LNCaP clone FGC (cell line): ENCODE results near the gene DUOX2.

Source experiments
- DNase-seq: peaks from one replicate; pipeline ENCODE4 v3.0.0-alpha.2; 2011; ENCODE audit warnings: low read depth
- H3K4me3 ChIP-seq: 2 replicates; pipeline ENCODE4 v1.5.1; 2011; ENCODE audit warnings: mild to moderate bottlenecking, low read depth, low read length, control low read depth
- TF ChIP-seq, protein P1 (sequence below): IDR thresholded peaks from 2 replicates; pipeline ENCODE4 v1.5.1; 2012; ENCODE audit warnings: mild to moderate bottlenecking; ENCODE audit not compliant: control insufficient read depth, insufficient read depth; ENCODE audit errors: extremely low read depth

DUOX2 gene

DNA sequence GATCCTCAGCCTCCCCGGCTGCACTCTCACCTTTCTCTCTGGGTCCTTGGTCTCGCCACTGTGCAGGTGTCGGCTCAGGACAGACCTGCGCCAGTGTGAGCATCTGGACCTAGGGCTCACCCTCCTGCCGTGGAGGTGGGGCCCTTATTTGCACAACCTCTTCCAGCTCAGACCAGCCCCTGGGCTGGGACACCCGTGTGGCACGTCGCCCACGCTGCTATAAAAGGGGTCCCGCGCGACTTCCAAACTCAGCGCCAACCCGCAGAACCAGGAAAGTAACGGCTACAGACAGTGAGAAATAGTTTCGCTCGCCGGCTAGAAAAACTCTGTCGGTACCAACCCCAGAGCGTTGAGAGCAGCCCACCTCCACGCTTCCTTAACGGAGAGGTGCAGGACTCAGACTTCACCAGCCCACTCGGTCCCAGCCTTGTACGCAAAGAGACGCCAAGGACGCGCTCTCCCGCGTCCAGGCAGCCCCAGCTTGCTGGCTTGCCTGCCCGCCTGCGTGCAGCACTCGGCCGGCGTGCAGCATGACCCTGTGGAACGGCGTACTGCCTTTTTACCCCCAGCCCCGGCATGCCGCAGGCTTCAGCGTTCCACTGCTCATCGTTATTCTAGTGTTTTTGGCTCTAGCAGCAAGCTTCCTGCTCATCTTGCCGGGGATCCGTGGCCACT lies at the start of gene DUOX2, which contains the start of gene DUOXA2:
Gene DUOX2 (minus strand): TSS at position 97 of the 675 bp plus-strand sequence. CDS start 761 bp downstream, outside the sequence.
Gene DUOXA2 (plus strand): TSS at position 251 of the 675 bp plus-strand sequence. CDS start 280 bp downstream, at position 531.
- DNase-seq: no peak
- no peak within 1 kb of the TSS for H3K4me3 ChIP-seq
- TF ChIP-seq, protein P1, sequence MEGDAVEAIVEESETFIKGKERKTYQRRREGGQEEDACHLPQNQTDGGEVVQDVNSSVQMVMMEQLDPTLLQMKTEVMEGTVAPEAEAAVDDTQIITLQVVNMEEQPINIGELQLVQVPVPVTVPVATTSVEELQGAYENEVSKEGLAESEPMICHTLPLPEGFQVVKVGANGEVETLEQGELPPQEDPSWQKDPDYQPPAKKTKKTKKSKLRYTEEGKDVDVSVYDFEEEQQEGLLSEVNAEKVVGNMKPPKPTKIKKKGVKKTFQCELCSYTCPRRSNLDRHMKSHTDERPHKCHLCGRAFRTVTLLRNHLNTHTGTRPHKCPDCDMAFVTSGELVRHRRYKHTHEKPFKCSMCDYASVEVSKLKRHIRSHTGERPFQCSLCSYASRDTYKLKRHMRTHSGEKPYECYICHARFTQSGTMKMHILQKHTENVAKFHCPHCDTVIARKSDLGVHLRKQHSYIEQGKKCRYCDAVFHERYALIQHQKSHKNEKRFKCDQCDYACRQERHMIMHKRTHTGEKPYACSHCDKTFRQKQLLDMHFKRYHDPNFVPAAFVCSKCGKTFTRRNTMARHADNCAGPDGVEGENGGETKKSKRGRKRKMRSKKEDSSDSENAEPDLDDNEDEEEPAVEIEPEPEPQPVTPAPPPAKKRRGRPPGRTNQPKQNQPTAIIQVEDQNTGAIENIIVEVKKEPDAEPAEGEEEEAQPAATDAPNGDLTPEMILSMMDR: no peak

DNA sequence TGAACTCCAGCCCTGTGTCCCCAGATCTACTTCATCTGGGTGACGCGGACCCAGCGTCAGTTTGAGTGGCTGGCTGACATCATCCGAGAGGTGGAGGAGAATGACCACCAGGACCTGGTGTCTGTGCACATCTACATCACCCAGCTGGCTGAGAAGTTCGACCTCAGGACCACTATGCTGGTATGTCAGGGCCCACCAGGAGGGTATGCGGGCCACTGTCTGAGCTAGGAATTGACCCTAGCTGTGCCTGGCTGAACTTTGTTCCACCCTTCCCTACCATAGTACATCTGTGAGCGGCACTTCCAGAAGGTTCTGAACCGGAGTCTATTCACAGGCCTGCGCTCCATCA lies 49.5 kb upstream of the DUOX2 start:
- TF ChIP-seq, protein P1: no peak
- no peak overlapping the region for H3K4me3 ChIP-seq
- DNase-seq: no peak

DNA sequence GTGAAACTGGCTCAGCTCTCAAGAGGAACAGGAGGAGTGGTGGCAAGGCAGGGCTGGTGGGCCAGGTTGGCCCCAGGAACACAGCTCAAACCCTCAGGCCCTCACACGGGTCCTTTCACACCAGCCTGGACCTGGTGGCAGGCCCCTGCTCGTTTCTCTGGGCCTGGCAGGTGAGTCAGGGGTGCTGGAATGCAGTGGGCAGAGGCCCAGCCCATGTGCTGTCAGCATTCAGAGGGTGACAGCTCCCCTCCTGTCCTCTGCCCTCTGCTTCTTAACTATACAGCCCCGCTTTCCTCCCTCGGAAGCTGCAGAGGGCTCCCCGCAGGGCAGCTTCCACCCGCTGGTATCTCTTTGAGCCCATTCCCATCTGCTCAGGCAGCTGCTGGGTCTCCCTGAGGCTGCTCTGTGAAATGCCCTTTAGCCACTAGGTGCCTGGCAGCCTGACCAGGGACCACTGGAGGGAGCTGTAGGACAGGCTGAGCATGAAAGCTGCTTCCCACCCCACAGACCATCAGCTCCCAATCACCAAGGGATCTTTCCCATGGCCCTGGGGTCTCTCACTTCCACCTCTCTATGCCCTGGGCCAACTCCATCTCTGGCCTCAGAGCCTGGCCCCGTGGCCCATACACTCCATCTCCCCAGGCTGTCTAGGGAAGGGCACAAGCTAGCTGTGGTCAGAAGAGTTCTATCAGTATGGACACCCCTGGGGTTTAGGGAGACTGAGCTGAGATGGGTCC lies 49.0 kb upstream of the DUOX2 start:
- H3K4me3 ChIP-seq: no peak overlapping the region
- TF ChIP-seq, protein P1: peak; percentile 87
- no peak for DNase-seq

DNA sequence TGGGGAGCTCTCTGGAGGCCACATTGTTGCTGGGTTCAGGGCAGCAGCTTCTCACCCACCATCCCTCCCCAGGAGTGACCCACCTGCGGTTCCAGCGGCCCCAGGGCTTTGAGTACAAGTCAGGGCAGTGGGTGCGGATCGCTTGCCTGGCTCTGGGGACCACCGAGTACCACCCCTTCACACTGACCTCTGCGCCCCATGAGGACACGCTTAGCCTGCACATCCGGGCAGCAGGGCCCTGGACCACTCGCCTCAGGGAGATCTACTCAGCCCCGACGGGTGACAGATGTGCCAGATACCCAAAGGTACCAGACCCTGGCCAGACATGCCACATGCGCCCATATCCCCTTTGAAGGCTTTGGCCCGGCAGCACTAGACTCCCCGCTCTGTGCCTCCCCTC lies 47.7 kb upstream of the DUOX2 start:
- H3K4me3 ChIP-seq: no peak overlapping the region
- no peak for DNase-seq
- TF ChIP-seq, protein P1: no peak

DNA sequence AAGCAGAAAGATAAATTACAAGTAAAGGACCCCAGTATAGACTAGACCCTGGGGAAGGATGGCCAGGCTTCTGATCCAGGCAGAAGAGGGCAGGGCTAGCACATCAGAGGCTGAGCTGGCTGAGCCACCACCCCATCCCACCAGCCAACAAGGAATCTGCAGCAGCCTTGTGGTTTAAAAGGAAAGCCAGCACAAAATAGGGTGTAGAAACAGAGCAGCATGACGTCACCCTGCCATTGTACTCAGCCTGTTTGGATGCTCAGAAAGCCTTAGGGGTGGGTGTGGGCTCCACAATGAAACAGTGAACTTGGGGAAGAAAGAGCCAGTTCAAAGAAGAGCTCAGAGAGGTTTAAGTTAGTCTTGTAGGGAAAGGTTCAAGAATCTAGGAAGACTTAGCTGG lies 44.0 kb upstream of the DUOX2 start:
- no peak for DNase-seq
- TF ChIP-seq, protein P1: no peak
- H3K4me3 ChIP-seq: no peak overlapping the region

DNA sequence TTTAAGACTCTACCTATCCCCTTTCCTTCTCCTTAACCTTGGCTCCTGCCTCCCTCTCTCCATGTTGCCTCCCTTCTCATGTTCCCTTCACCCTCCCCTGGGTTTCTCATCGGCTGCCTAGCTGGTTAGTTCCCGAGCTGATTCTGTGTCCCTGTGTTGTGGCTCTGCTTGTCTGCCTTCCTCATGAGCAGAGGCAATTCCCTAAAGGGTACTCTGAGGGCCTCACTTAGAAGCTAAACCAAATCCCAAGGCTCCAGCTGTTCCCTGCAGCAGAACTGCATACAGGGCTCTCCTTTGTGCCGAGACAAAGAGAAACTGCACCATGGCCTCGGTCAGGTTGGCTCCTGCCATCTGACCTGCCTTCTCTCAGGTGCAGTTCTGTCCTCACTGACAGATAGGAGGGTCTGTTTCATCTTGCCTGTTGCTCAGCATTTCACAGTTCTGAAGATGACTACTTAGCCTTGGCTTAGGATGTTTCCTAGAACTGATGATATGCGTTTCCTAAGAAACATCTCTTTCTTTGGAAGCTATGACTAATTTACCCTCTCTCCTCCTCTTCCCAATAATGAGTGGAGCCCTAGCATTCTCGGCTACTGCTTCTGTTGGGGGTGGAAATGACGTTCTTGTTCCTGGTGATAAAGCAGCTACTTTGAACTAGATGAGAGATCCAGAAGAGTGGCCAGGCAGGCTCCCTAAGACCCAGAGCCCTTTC lies 42.9 kb upstream of the DUOX2 start:
- no peak for DNase-seq

More for the DNA sequence above, 42.9 kb upstream of the DUOX2 start:
- TF ChIP-seq, protein P1: no peak
- no peak overlapping the region for H3K4me3 ChIP-seq
